Endothelial cell (in vitro differentiated cells): ENCODE data around the gene ADAMTSL2. TPM values are rescaled to one million over a fixed set of nuclear protein-coding genes. Genes with fewer than 3 reads are reported as not detected.

Experiments
- DNase-seq: peaks from one replicate; pipeline ENCODE4 v3.0.0; 2021; ENCODE audit warnings: low spot score
- H3K27ac Mint-ChIP-seq: one replicate; pipeline ENCODE4 v1.8.0; 2021; ENCODE audit warnings: mixed read lengths, inconsistent platforms; ENCODE audit not compliant: unreplicated experiment
- H3K27me3 Mint-ChIP-seq: one replicate; pipeline ENCODE4 v1.8.0; 2021; ENCODE audit warnings: mild to moderate bottlenecking, moderate library complexity, mixed read lengths, inconsistent platforms; ENCODE audit not compliant: unreplicated experiment
- H3K36me3 Mint-ChIP-seq: one replicate; pipeline ENCODE4 v1.8.0; 2021; ENCODE audit warnings: mild to moderate bottlenecking, low read depth, mixed read lengths, inconsistent platforms; ENCODE audit not compliant: unreplicated experiment
- H3K4me1 Mint-ChIP-seq: one replicate; pipeline ENCODE4 v1.8.0; 2021; ENCODE audit warnings: mild to moderate bottlenecking, mixed read lengths, inconsistent platforms; ENCODE audit not compliant: unreplicated experiment
- H3K4me3 Mint-ChIP-seq: one replicate; pipeline ENCODE4 v1.8.0; 2021; ENCODE audit warnings: mild to moderate bottlenecking, mixed read lengths, inconsistent platforms; ENCODE audit not compliant: unreplicated experiment
- H3K9me3 Mint-ChIP-seq: one replicate; pipeline ENCODE4 v1.8.0; 2021; ENCODE audit warnings: mixed read lengths, inconsistent platforms; ENCODE audit not compliant: unreplicated experiment
- CTCF ChIP-seq: fragments of 200-600 bp; sonication (generic); IDR thresholded peaks from one replicate; pipeline ENCODE4 v1.5.0; 2021; ENCODE audit warnings: antibody characterized with exemption; ENCODE audit not compliant: unreplicated experiment
- total RNA-seq: library from RNA; stranded (reverse); fragmentation: NEBNext Ultra II Directional; extraction: Animal tissue kit (Norgen Biotek cat#: 25700); gene quantifications from one replicate; pipeline ENCODE4 v1.2.1, GENCODE V29; 2021; ENCODE audit not compliant: unreplicated experiment

The ADAMTSL2 gene
- total RNA-seq, 1 donor from 2014 or later, result 5.9 TPM

- Mint-ChIP-seq H3K36me3 (peaks cover 4% of the 10 kb centered on the region), H3K27ac (no peak within 1 kb of the TSS), H3K27me3 (peaks cover 6% of the 10 kb centered on the region), H3K9me3 (no peaks in the 10 kb centered on the region), H3K4me3 (no peak within 1 kb of the TSS), H3K4me1 (peaks cover 13% of the 10 kb centered on the region)
- TF ChIP-seq CTCF, result no peak
- DNase-seq, result no peak
Observed at GRCh38 chr9:133524679-133525228, 9.8 kb upstream of the ADAMTSL2 start, which contains the start of gene MYMK. MYMK (minus strand) TSS chr9:133524959; CDS start chr9:133524844, 115 bp downstream.

- H3K9me3 Mint-ChIP-seq, result no peaks in the 10 kb centered on the region
- no peak for TF ChIP-seq CTCF
- H3K27ac Mint-ChIP-seq, result no peak overlapping the region
- no peak for DNase-seq
- peaks cover 4% of the 10 kb centered on the region for H3K36me3 Mint-ChIP-seq
- H3K27me3 Mint-ChIP-seq, result peaks cover 6% of the 10 kb centered on the region
- peaks cover 13% of the 10 kb centered on the region for H3K4me1 Mint-ChIP-seq
- H3K4me3 Mint-ChIP-seq, result no peak overlapping the region
Observed at GRCh38 chr9:133525677-133526076, 8.8 kb upstream of the ADAMTSL2 start.

GRCh38 chr9:133526721-133527321 is 7.7 kb upstream of the ADAMTSL2 start:
- Mint-ChIP-seq H3K36me3 (peaks cover 4% of the 10 kb centered on the region), H3K27ac (no peak overlapping the region), H3K4me3 (no peak overlapping the region), H3K4me1 (peaks cover 13% of the 10 kb centered on the region), H3K9me3 (no peaks in the 10 kb centered on the region), H3K27me3 (peaks cover 6% of the 10 kb centered on the region)
- DNase-seq, result no peak
- TF ChIP-seq CTCF, result no peak

- Mint-ChIP-seq H3K27ac (no peak overlapping the region), H3K27me3 (peaks cover 6% of the 10 kb centered on the region), H3K4me3 (no peak overlapping the region)
Observed at GRCh38 chr9:133527444-133527920, 7.0 kb upstream of the ADAMTSL2 start.

More at GRCh38 chr9:133527444-133527920, 7.0 kb upstream of the ADAMTSL2 start:
- Mint-ChIP-seq H3K36me3 (peaks cover 4% of the 10 kb centered on the region), H3K9me3 (no peaks in the 10 kb centered on the region), H3K4me1 (peaks cover 13% of the 10 kb centered on the region)
- TF ChIP-seq CTCF, result no peak
- no peak for DNase-seq
